Measurements from ENCODE around the gene TTC1. TPM values are rescaled to one million over a fixed set of nuclear protein-coding genes. Genes with fewer than 3 reads are reported as not detected.
"Not testable (repeated sequence)": the region's sequence is repeated elsewhere in the genome, so short reads cannot be mapped to it uniquely, and the experiment has no call there.

The TTC1 gene
- total RNA-seq, 1 donor from 2014 or later: 65.4 TPM

DNA sequence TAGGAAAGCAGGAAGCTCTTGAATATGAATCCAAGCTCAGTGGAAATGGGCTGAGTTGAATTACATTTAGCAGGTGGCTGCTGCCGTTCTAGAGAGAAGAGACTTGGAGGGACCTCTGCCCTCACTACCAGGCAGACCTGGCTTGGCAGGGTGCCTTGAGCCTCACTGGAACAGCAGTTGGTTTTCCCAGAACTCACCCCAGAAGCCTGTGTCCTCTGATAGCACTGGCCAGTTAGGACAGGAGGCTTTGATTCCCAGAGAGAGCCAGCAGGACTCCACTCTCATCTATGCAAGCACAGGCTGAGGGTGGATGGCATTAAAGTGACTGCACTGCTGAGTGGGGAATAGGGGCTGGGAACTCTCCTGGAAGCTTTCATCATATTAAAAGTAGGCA, 55.5 kb downstream of the TTC1 start:
- Histone ChIP-seq H3K36me3 (ENCODE audit: control insufficient read depth, insufficient read depth, low read length) (peaks cover 2% of the 10 kb centered on the region), H3K27me3 (ENCODE audit: control insufficient read depth, insufficient read depth, low read length) (no peaks in the 10 kb centered on the region), H3K4me3 (ENCODE audit: low read depth, low read length) (no peak overlapping the region)
- DNase-seq (ENCODE audit: low read depth): no peak
- no peak for TF ChIP-seq CTCF (IDR thresholded peaks at IDR 0.05; ENCODE audit: insufficient read depth, low read length, poor library complexity, severe bottlenecking)

DNA sequence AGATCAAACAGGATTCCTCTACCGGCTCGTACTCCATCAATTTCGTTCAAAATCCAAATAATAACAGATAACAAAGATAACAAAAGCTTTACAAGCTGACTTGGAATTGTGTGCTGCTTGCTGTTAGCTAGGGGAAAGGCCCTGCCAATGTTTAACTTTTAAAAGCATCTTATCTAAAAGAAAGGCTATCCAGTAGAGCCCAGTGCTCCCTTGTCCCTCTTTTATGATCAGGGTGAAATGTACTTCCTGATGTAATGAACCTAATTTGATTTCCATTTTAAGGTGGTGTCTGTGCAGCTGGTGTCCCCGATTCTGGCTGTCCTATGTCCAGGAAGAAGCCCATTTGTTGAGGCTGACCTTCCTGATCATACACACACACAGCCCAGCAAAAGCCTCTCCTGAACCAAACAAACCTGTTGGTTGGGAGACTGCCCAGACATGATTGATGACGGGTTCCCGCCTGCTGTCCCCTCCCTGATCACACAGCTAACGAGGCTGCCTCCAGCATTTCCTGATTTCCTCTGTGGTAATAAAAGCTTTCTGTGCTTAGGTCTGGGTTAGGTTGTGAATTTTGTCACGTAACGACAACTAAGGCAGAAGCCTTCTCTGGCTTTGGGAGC, 56.2 kb downstream of the TTC1 start:
- Histone ChIP-seq H3K27me3 (ENCODE audit: control insufficient read depth, insufficient read depth, low read length) (no peaks in the 10 kb centered on the region), H3K36me3 (ENCODE audit: control insufficient read depth, insufficient read depth, low read length) (peaks cover 2% of the 10 kb centered on the region), H3K4me3 (ENCODE audit: low read depth, low read length) (no peak overlapping the region)
- no peak for TF ChIP-seq CTCF (IDR thresholded peaks at IDR 0.05; ENCODE audit: insufficient read depth, low read length, poor library complexity, severe bottlenecking)
- no peak for DNase-seq (ENCODE audit: low read depth)

- H3K36me3 ChIP-seq (ENCODE audit: control insufficient read depth, insufficient read depth, low read length); H3K27me3 ChIP-seq (ENCODE audit: control insufficient read depth, insufficient read depth, low read length); DNase-seq (ENCODE audit: low read depth); H3K4me3 ChIP-seq (ENCODE audit: low read depth, low read length): not testable (repeated sequence)
Observed at GRCh38 chr5:160069120-160069519, 60.2 kb downstream of the TTC1 start.

- H3K4me3 ChIP-seq (ENCODE audit: low read depth, low read length): no peak overlapping the region
- no peaks in the 10 kb centered on the region for H3K27me3 ChIP-seq (ENCODE audit: control insufficient read depth, insufficient read depth, low read length)
- no peak for DNase-seq (ENCODE audit: low read depth)
- no peak for TF ChIP-seq CTCF (IDR thresholded peaks at IDR 0.05; ENCODE audit: insufficient read depth, low read length, poor library complexity, severe bottlenecking)
- no peaks in the 10 kb centered on the region for H3K36me3 ChIP-seq (ENCODE audit: control insufficient read depth, insufficient read depth, low read length)
Observed at GRCh38 chr5:160071516-160071915, 62.6 kb downstream of the TTC1 start.

DNA sequence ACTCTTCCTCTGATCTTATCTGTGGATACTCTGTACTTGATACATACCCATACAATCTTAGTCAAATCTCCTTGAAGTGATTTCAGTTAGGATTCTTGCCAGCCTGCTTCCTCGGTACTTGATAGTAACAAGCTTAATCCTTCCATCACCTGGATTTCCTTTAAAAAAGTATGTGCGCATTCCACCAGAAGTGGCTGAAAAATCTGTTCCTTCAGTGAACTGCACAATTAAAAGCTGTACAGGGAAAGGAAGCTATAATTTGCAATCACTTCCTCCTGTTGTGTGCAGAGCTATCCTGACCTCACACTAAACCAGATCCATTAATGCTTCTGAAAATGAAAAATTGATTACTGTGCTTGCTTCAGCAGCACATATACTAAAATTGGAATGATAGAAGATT, 63.0 kb downstream of the TTC1 start:
- Histone ChIP-seq H3K4me3 (ENCODE audit: low read depth, low read length) (no peak overlapping the region), H3K27me3 (ENCODE audit: control insufficient read depth, insufficient read depth, low read length) (no peaks in the 10 kb centered on the region), H3K36me3 (ENCODE audit: control insufficient read depth, insufficient read depth, low read length) (no peaks in the 10 kb centered on the region)
- TF ChIP-seq CTCF (IDR thresholded peaks at IDR 0.05; ENCODE audit: insufficient read depth, low read length, poor library complexity, severe bottlenecking): no peak
- DNase-seq (ENCODE audit: low read depth): no peak

GRCh38 chr5:160075073-160075472, 66.1 kb downstream of the TTC1 start:
- no peak for TF ChIP-seq CTCF (IDR thresholded peaks at IDR 0.05; ENCODE audit: insufficient read depth, low read length, poor library complexity, severe bottlenecking)
- Histone ChIP-seq H3K27me3 (ENCODE audit: control insufficient read depth, insufficient read depth, low read length) (no peaks in the 10 kb centered on the region), H3K36me3 (ENCODE audit: control insufficient read depth, insufficient read depth, low read length) (no peaks in the 10 kb centered on the region), H3K4me3 (ENCODE audit: low read depth, low read length) (no peak overlapping the region)
- DNase-seq (ENCODE audit: low read depth): no peak
